ENCODE results near the gene VAV1. TPM values are rescaled to one million over a fixed set of nuclear protein-coding genes. Genes with fewer than 3 reads are reported as not detected.

The VAV1 gene
- total RNA-seq, 2 experiments from 2014 or later, result 77.9 to 84.5 TPM

- DNase-seq, result no peak
- intact Hi-C loops (cut with micrococcal nuclease), result no loop called here
- no peaks in the 10 kb centered on the region for H3K27me3 Mint-ChIP-seq
- POLR2A ChIA-PET, result no interaction called here
- H3K27ac Mint-ChIP-seq, result no peak overlapping the region
- H3K4me3 Mint-ChIP-seq, result no peak overlapping the region
- no peaks in the 10 kb centered on the region for H3K9me3 Mint-ChIP-seq
- CTCF ChIA-PET, result interaction anchor here (1.3 kb wide), 1 partner anchor 76 kb away, joined by 3 read pairs; the partner anchor contains the start of gene VAV1
- no peaks in the 10 kb centered on the region for H3K4me1 Mint-ChIP-seq (ENCODE audit: low read depth)
- peaks cover 26% of the 10 kb centered on the region for H3K36me3 Mint-ChIP-seq
These were observed 76.5 kb downstream of the VAV1 start for GRCh38 chr19:6848986-6849385.

- ChIA-PET POLR2A (no interaction called here), CTCF (interaction anchor here (1.3 kb wide), 1 partner anchor 77 kb away, joined by 3 read pairs; the partner anchor contains the start of gene VAV1)
- Mint-ChIP-seq H3K27me3 (no peaks in the 10 kb centered on the region), H3K9me3 (no peaks in the 10 kb centered on the region), H3K27ac (no peak overlapping the region), H3K4me1 (ENCODE audit: low read depth) (no peaks in the 10 kb centered on the region), H3K36me3 (peaks cover 27% of the 10 kb centered on the region), H3K4me3 (no peak overlapping the region)
- no peak for DNase-seq
- intact Hi-C loops (cut with micrococcal nuclease), result no loop called here
These were observed 77.4 kb downstream of the VAV1 start for GRCh38 chr19:6849876-6850275.

- DNase-seq, result no peak
- Mint-ChIP-seq H3K9me3 (no peaks in the 10 kb centered on the region), H3K27ac (no peak overlapping the region), H3K4me1 (ENCODE audit: low read depth) (no peaks in the 10 kb centered on the region), H3K4me3 (no peak overlapping the region), H3K36me3 (peaks cover 35% of the 10 kb centered on the region), H3K27me3 (no peaks in the 10 kb centered on the region)
- CTCF ChIA-PET, result interaction anchor here (1.2 kb wide), 1 partner anchor 12 kb away, joined by 5 read pairs; no protein-coding TSS in a partner anchor
- POLR2A ChIA-PET, result no interaction called here
- intact Hi-C loops (cut with micrococcal nuclease), result no loop called here
These were observed 78.9 kb downstream of the VAV1 start for GRCh38 chr19:6851359-6851758.

DNA sequence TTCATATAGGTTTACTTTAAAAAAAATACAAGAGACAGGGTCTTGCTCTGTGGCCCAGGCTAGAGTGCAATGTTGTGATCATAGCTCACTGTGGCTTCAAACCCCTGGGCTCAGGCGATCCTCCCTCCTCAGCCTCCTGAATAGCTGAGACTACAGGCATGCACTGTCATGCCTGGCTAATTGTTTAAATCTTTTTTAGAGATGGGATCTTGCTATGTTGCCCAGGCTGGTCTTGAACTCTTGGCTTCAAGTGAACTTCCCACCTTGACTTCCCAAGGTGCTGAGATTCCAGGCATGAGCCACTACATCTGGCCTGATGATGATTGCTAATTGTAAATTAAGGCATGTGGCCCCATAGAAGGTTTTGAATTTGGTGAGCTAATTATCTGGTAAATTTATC lies 79.5 kb downstream of the VAV1 start:
- no peaks in the 10 kb centered on the region for H3K27me3 Mint-ChIP-seq
- no peak for DNase-seq
- ChIA-PET CTCF (interaction anchor here (0.7 to 2.1 kb wide), 3 partner anchors 11 to 114 kb away, joined by 3 to 5 read pairs (median 5); partner anchors contain the start of gene GPR108), POLR2A (no interaction called here)
- H3K9me3 Mint-ChIP-seq, result no peaks in the 10 kb centered on the region
- H3K4me1 Mint-ChIP-seq (ENCODE audit: low read depth), result no peaks in the 10 kb centered on the region
- intact Hi-C loops (cut with micrococcal nuclease), result no loop called here
- peaks cover 38% of the 10 kb centered on the region for H3K36me3 Mint-ChIP-seq
- H3K27ac Mint-ChIP-seq, result no peak overlapping the region
- H3K4me3 Mint-ChIP-seq, result no peak overlapping the region

GRCh38 chr19:6853868-6854267 lies 81.4 kb downstream of the VAV1 start:
- Mint-ChIP-seq H3K27me3 (no peaks in the 10 kb centered on the region), H3K4me3 (no peak overlapping the region), H3K27ac (no peak overlapping the region), H3K36me3 (peaks cover 38% of the 10 kb centered on the region), H3K4me1 (ENCODE audit: low read depth) (no peaks in the 10 kb centered on the region), H3K9me3 (no peaks in the 10 kb centered on the region)
- POLR2A ChIA-PET, result no interaction called here
- intact Hi-C loops (cut with micrococcal nuclease), result no loop called here
- CTCF ChIA-PET, result interaction anchor here (2.1 kb wide), 1 partner anchor 116 kb away, joined by 5 read pairs; the partner anchor contains the start of gene GPR108
- no peak for DNase-seq

- Mint-ChIP-seq H3K4me3 (no peak overlapping the region), H3K27me3 (no peaks in the 10 kb centered on the region), H3K27ac (no peak overlapping the region), H3K9me3 (no peaks in the 10 kb centered on the region), H3K4me1 (ENCODE audit: low read depth) (no peaks in the 10 kb centered on the region), H3K36me3 (peaks cover 35% of the 10 kb centered on the region)
- ChIA-PET POLR2A (no interaction called here), CTCF (no interaction called here)
- intact Hi-C loops (cut with micrococcal nuclease), result no loop called here
- DNase-seq, result no peak
These were observed 82.2 kb downstream of the VAV1 start for GRCh38 chr19:6854758-6855157.

- H3K4me1 Mint-ChIP-seq (ENCODE audit: low read depth), result peaks cover 5% of the 10 kb centered on the region
- ChIA-PET CTCF (interaction anchor here (0.6 kb wide), 1 partner anchor 147 kb away, joined by 3 read pairs; no protein-coding TSS in a partner anchor), POLR2A (no interaction called here)
- H3K4me3 Mint-ChIP-seq, result no peak overlapping the region
- intact Hi-C loops (cut with micrococcal nuclease), result no loop called here
- H3K27ac Mint-ChIP-seq, result no peak overlapping the region
- no peaks in the 10 kb centered on the region for H3K27me3 Mint-ChIP-seq
- H3K36me3 Mint-ChIP-seq, result peaks cover 25% of the 10 kb centered on the region
- no peaks in the 10 kb centered on the region for H3K9me3 Mint-ChIP-seq
- DNase-seq, result no peak
These were observed 84.4 kb downstream of the VAV1 start for GRCh38 chr19:6856749-6857372.

- peak overlapping the region; percentile 56 for H3K27ac Mint-ChIP-seq
- peaks cover 1% of the 10 kb centered on the region for H3K36me3 Mint-ChIP-seq
- no peaks in the 10 kb centered on the region for H3K9me3 Mint-ChIP-seq
- intact Hi-C loops (cut with micrococcal nuclease), result loop anchor here (1.0 to 5.0 kb wide), 4 partner anchors 49 to 489 kb away; partner anchors contain the start of genes ALKBH7 and VAV1
- peaks cover 15% of the 10 kb centered on the region for H3K4me1 Mint-ChIP-seq (ENCODE audit: low read depth)
- CTCF ChIA-PET, result interaction anchor here (0.7 to 8.2 kb wide), 10 partner anchors 9 to 344 kb away, joined by 4 to 106 read pairs (median 10); partner anchors contain the start of genes GPR108, SH2D3A and VAV1
- no peak overlapping the region for H3K4me3 Mint-ChIP-seq
- no peak for DNase-seq
- POLR2A ChIA-PET, result interaction anchor here (1.8 to 3.7 kb wide), 2 partner anchors 89 to 124 kb away, joined by 4 to 27 read pairs; partner anchors contain the start of genes GPR108 and VAV1
- H3K27me3 Mint-ChIP-seq, result no peaks in the 10 kb centered on the region
These were observed 89.3 kb downstream of the VAV1 start for GRCh38 chr19:6861683-6862286.

- H3K9me3 Mint-ChIP-seq, result no peaks in the 10 kb centered on the region
- ChIA-PET POLR2A (interaction anchor here (1.1 to 3.7 kb wide), 3 partner anchors 47 to 193 kb away, joined by 3 to 27 read pairs (median 3); partner anchors contain the start of gene GPR108), CTCF (interaction anchor here (0.7 to 8.2 kb wide), 28 partner anchors 10 to 644 kb away, joined by 3 to 106 read pairs (median 5); partner anchors contain the start of genes GPR108, SH2D3A, TNFSF14 and VAV1)
- H3K27me3 Mint-ChIP-seq, result no peaks in the 10 kb centered on the region
- peak; percentile 96 for DNase-seq
- intact Hi-C loops (cut with micrococcal nuclease), result loop anchor here (1.0 to 5.0 kb wide), 10 partner anchors 50 to 490 kb away; partner anchors contain the start of genes ALKBH7, SH2D3A and VAV1
- H3K36me3 Mint-ChIP-seq, result no peaks in the 10 kb centered on the region
- peak overlapping the region; percentile 74 for H3K4me3 Mint-ChIP-seq
- H3K27ac Mint-ChIP-seq, result peak overlapping the region; percentile 30
- peaks cover 17% of the 10 kb centered on the region for H3K4me1 Mint-ChIP-seq (ENCODE audit: low read depth)
These were observed 90.2 kb downstream of the VAV1 start for GRCh38 chr19:6862673-6863078.

GRCh38 chr19:6864325-6864940 lies 91.9 kb downstream of the VAV1 start:
- Mint-ChIP-seq H3K4me3 (no peak overlapping the region), H3K4me1 (ENCODE audit: low read depth) (peaks cover 23% of the 10 kb centered on the region), H3K27ac (no peak overlapping the region), H3K36me3 (no peaks in the 10 kb centered on the region), H3K27me3 (no peaks in the 10 kb centered on the region), H3K9me3 (no peaks in the 10 kb centered on the region)
- intact Hi-C loops (cut with micrococcal nuclease), result loop anchor here (5.0 kb wide), 1 partner anchor 492 kb away; the partner anchor contains the start of gene ALKBH7
- ChIA-PET CTCF (interaction anchor here (0.6 to 8.2 kb wide), 27 partner anchors 11 to 773 kb away, joined by 3 to 106 read pairs (median 6); partner anchors contain the start of genes ALKBH7, DENND1C, GPR108 and KHSRP), POLR2A (interaction anchor here (0.9 to 3.7 kb wide), 5 partner anchors 91 to 440 kb away, joined by 3 to 27 read pairs (median 3); partner anchors contain the start of genes DENND1C, GPR108 and KHSRP)
- no peak for DNase-seq

- H3K4me3 Mint-ChIP-seq, result no peak overlapping the region
- CTCF ChIA-PET, result interaction anchor here (8.2 kb wide), 1 partner anchor 129 kb away, joined by 106 read pairs; the partner anchor contains the start of gene GPR108
- peaks cover 23% of the 10 kb centered on the region for H3K4me1 Mint-ChIP-seq (ENCODE audit: low read depth)
- POLR2A ChIA-PET, result no interaction called here
- H3K27me3 Mint-ChIP-seq, result no peaks in the 10 kb centered on the region
- intact Hi-C loops (cut with micrococcal nuclease), result no loop called here
- H3K9me3 Mint-ChIP-seq, result no peaks in the 10 kb centered on the region
- H3K36me3 Mint-ChIP-seq, result no peaks in the 10 kb centered on the region
- no peak for DNase-seq
- H3K27ac Mint-ChIP-seq, result no peak overlapping the region
These were observed 93.3 kb downstream of the VAV1 start for GRCh38 chr19:6865849-6866248.

Data from activated CD4-positive, alpha-beta memory T cell treated with anti-CD3 and anti-CD28 coated beads for 36 hours (primary cell).